GM18907 (cell line): Measurements from ENCODE around the gene NR1H2.

Experiments used
- ATAC-seq: cut with Tn5 transposase; IDR thresholded peaks from one replicate; pipeline ENCODE4 v1.9.1; 2021; ENCODE audit warnings: mild to moderate bottlenecking, moderate library complexity; ENCODE audit not compliant: unreplicated experiment

Gene NR1H2

GRCh38 chr19:50420127-50420526 is 43.9 kb downstream of the NR1H2 start:
- ATAC-seq = no peak

DNA sequence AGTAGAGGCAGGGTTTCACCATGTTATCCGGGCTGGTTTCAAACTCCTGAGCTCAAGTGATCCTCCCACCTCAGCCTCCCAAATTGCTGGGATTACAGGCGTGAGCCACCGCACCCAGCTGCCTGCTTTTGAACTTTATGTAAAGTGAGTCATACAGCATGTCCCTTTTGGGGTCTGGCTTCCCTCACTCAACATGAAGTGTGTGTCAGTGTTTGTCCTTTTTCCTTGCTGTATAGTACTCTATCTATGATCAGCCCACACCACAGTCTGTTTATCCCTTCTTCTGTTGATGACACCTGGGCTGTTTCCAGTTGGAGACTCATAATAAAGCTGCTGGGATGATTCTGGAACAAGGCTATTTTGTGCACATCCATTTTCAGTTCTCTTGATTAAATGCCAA is 44.6 kb downstream of the NR1H2 start:
- no peak for ATAC-seq

DNA sequence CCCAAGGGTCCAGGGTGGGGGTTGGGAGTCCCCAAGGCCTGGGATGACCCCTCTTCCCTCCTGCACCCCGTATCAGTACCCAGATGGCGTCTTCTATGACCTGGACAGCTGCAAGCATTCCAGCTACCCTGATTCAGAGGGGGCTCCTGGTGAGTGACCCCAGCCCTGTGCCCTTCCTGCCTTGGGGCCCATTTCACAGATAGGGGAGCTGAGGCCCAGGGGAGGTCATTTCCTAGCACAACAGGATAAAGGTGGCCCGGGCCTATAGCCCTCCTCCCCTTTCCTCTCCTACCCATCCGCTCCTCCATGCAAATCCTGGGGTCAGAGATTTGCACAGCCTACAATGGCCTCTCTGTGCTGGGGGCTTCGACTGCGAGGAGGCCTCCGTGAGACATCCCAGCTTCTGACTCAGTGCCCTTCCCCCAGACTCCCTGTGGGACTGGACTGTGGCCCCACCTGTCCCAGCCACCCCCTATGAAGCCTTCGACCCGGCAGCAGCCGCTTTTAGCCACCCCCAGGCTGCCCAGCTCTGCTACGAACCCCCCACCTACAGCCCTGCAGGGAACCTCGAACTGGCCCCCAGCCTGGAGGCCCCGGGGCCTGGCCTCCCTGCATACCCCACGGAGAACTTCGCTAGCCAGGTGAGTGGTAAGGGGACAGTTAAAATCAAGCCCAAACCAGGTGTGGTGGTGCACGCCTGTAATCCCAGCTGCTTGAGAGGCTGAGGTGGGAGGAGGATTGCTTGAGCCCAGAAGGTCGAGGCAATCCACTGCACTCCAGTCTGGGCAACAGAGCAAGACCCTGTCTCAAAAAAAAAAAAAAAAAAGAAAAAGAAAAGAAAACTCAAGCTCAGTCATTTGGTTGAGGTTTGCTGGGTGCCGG is 46.4 kb downstream of the NR1H2 start:
- ATAC-seq = no peak

- ATAC-seq = no peak
These were observed 47.2 kb downstream of the NR1H2 start for GRCh38 chr19:50423279-50424113.

DNA sequence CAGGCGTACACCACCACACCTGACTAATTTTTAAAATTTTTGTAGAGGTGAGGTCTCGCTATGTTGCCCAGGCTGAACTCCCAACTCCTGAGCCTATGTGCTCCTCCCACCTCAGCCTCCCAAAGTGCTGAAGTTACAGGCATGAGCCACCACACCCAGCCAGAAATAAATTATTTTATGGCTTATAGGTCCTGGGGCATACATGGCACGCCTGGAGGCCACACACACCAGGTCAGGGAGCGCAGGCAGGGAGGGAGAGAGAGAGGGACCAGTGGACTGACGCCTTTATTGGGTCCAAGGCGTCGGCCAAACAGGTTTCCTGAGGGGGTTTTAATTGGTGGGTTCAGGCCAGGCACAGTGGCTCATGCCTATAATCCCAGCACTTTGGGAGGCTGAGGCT is 49.3 kb downstream of the NR1H2 start:
- ATAC-seq = no peak

- ATAC-seq = no peak
These were observed 51.2 kb downstream of the NR1H2 start for GRCh38 chr19:50427318-50427925.

- no peak for ATAC-seq
These were observed 51.8 kb downstream of the NR1H2 start for GRCh38 chr19:50427997-50428425.

DNA sequence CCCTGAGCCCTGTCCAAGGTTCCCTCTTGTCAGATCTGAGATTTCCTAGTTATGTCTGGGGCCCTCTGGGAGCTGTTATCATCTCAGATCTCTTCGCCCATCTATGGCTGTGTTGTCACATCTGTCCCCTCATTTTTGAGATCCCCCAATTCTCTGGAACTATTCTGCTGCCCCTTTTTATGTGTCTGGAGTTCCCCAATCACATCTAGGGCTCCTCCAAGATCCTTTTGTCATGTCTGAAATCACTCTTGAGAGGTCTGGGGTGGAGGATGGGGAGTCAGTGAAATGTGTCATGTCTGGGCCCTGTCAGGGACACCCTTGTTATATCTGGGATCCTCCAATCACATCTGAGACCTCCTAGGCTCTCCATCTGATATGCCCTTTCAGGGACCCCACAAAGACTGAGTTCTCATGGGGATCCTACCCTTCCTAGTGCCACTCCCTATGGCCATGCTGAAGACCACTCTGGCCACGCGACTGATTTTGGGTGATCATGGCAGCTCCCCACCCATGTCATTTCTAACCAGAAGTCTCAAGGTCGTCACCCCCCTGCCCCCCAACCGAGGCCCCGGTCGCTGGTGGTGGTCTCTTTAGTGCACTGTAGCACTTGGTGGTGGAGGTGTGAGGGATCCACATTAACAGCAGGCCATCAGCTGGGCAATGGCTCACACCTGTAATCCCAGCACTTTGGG is 52.7 kb downstream of the NR1H2 start:
- ATAC-seq = no peak

GRCh38 chr19:50430888-50431342 is 54.7 kb downstream of the NR1H2 start:
- ATAC-seq = no peak

- peak; percentile 74 for ATAC-seq
These were observed 55.3 kb downstream of the NR1H2 start for GRCh38 chr19:50431343-50432220.

- no peak for ATAC-seq
These were observed 56.2 kb downstream of the NR1H2 start, which contains the start of gene MYBPC2 for GRCh38 chr19:50432221-50433028. Gene MYBPC2, plus strand, starts transcription at chr19:50432892. Its CDS starts 62 bp downstream, at chr19:50432954.
